CD14-positive monocyte (primary cell): ENCODE measurements around the gene TPMT. TPM values are rescaled to one million over a fixed set of nuclear protein-coding genes. Genes with fewer than 3 reads are reported as not detected.

ENCODE experiments used
- DNase-seq, 3 donors: peaks; one replicate each; pipeline ENCODE4 v3.0.0-alpha.2; 2011 to 2022
- H2AFZ ChIP-seq: 2 replicates; pipeline ENCODE4 v1.6.0; 2012; ENCODE audit warnings: mild to moderate bottlenecking, low read depth, low read length, inconsistent platforms; ENCODE audit not compliant: insufficient read depth, poor library complexity, severe bottlenecking
- H3K27ac ChIP-seq, 2 donors: 1 replicate in 1 of 2; 2 replicates in 1 of 2; pipeline ENCODE4 v1.5.1; 2012 to 2013; ENCODE audit warnings: low read length in 2 of 2, control low read depth in 1 of 2, inconsistent platforms in 1 of 2, low read depth in 1 of 2, mild to moderate bottlenecking in 1 of 2
- H3K27me3 ChIP-seq, 2 donors: one replicate each; pipeline versions ENCODE4 v1.6.0 to v1.6.1; 2011 to 2013; ENCODE audit warnings: low read length in 2 of 2; ENCODE audit not compliant: control insufficient read depth in 2 of 2, insufficient read depth in 2 of 2
- H3K36me3 ChIP-seq, 2 donors: replicated peaks in 1 of 2; 1 replicate in 1 of 2; 2 replicates in 1 of 2; pipeline versions ENCODE4 v1.5.1 to v1.6.1; 2012 to 2013; ENCODE audit warnings: low read length in 2 of 2, control low read depth in 1 of 2, inconsistent platforms in 1 of 2, mild to moderate bottlenecking in 1 of 2; ENCODE audit not compliant: insufficient read depth in 2 of 2, control insufficient read depth in 1 of 2
- H3K4me1 ChIP-seq, 2 donors: 1 replicate in 1 of 2; 2 replicates in 1 of 2; pipeline versions ENCODE4 v1.5.1 to v1.6.1; 2012 to 2013; ENCODE audit warnings: low read length in 2 of 2, control low read depth in 1 of 2, inconsistent platforms in 1 of 2, mild to moderate bottlenecking in 1 of 2, moderate library complexity in 1 of 2; ENCODE audit not compliant: insufficient read depth in 2 of 2, control insufficient read depth in 1 of 2
- H3K4me2 ChIP-seq: replicated peaks from 2 replicates; pipeline ENCODE3; 2012; ENCODE audit warnings: low read length, moderate library complexity, mild to moderate bottlenecking; ENCODE audit not compliant: poor library complexity, severe bottlenecking; ENCODE audit errors: extremely low read depth
- H3K4me3 ChIP-seq, 3 experiments: fragments of 200-600 bp in 1 of 3; sonication (generic) in 1 of 3; replicated peaks in 1 of 3; 1 replicate in 2 of 3; 2 replicates in 1 of 3; pipeline ENCODE4 v1.5.1; 2011 to 2013; ENCODE audit warnings: low read length in 3 of 3, mild to moderate bottlenecking in 3 of 3, control low read depth in 2 of 3, low read depth in 2 of 3, inconsistent platforms in 1 of 3, moderate library complexity in 1 of 3
- H3K79me2 ChIP-seq: 2 replicates; pipeline ENCODE4 v1.6.0; 2012; ENCODE audit warnings: mild to moderate bottlenecking, control low read depth, inconsistent platforms, low read length, moderate library complexity; ENCODE audit not compliant: insufficient read depth
- H3K9ac ChIP-seq: 2 replicates; pipeline ENCODE4 v1.6.0; 2017; ENCODE audit warnings: low read length, mild to moderate bottlenecking; ENCODE audit not compliant: insufficient read depth, poor library complexity, severe bottlenecking
- H3K9me3 ChIP-seq, 2 donors: replicated peaks in 1 of 2; 1 replicate in 1 of 2; 2 replicates in 1 of 2; pipeline versions ENCODE4 v1.5.1 to v1.6.1; 2012 to 2013; ENCODE audit warnings: low read length in 2 of 2, control low read depth in 1 of 2; ENCODE audit not compliant: control insufficient read depth in 1 of 2, insufficient read depth in 1 of 2
- H4K20me1 ChIP-seq: 2 replicates; pipeline ENCODE4 v1.6.0; 2012; ENCODE audit warnings: mild to moderate bottlenecking, low read length, control low read depth, moderate library complexity; ENCODE audit not compliant: insufficient read depth
- H3K27ac Mint-ChIP-seq, 7 donors: one replicate each; pipeline ENCODE4 v1.8.0; 2020; ENCODE audit warnings: mild to moderate bottlenecking in 7 of 7, mixed read lengths in 7 of 7, moderate library complexity in 6 of 7, inconsistent platforms in 2 of 7
- H3K27me3 Mint-ChIP-seq, 3 donors: one replicate each; pipeline ENCODE4 v1.8.0; 2021 to 2022; ENCODE audit warnings: low read depth in 3 of 3, mild to moderate bottlenecking in 3 of 3, mixed read lengths in 3 of 3, moderate library complexity in 3 of 3, inconsistent platforms in 1 of 3
- H3K36me3 Mint-ChIP-seq, 2 donors: one replicate each; pipeline ENCODE4 v1.8.0; 2020; ENCODE audit warnings: mixed read lengths in 2 of 2, inconsistent platforms in 1 of 2, mild to moderate bottlenecking in 1 of 2
- H3K4me1 Mint-ChIP-seq: one replicate; pipeline ENCODE4 v1.8.0; 2020; ENCODE audit warnings: mild to moderate bottlenecking, mixed read lengths
- H3K4me3 Mint-ChIP-seq, 2 donors: one replicate each; pipeline ENCODE4 v1.8.0; 2020; ENCODE audit warnings: mild to moderate bottlenecking in 2 of 2, mixed read lengths in 2 of 2, moderate library complexity in 1 of 2
- H3K9me3 Mint-ChIP-seq, 7 donors: one replicate each; pipeline ENCODE4 v1.8.0; 2020 to 2022; ENCODE audit warnings: mixed read lengths in 7 of 7, mild to moderate bottlenecking in 6 of 7, moderate library complexity in 6 of 7, inconsistent platforms in 2 of 7
- WGBS: methylation state at CpG from one replicate; pipeline ENCODE4 v1.1.5; 2013; ENCODE audit warnings: missing lambda C conversion rate; ENCODE audit not compliant: insufficient coverage; 5-methylcytosine and 5-hydroxymethylcytosine counted together
- intact Hi-C, 2 donors: fragments of 100-400 bp; cut with micrococcal nuclease; formaldehyde crosslinking; loops; one replicate each; pipeline versions ENCODE4 v1.15.0 to v1.15.1; 2023
- polyA plus RNA-seq, 3 donors: library from polyadenylated mRNA; depleted of rRNA in 1 of 3; unstranded in 2 of 3; stranded (reverse) in 1 of 3; fragments of 300-500 nt in 2 of 3; fragments of >200 nt in 1 of 3; fragmentation: Illumina TruSeq in 2 of 3; gene quantifications; 1 replicate in 2 of 3; 2 replicates in 1 of 3; pipeline ENCODE4 v1.2.3, GENCODE V29; 2012 to 2021
- TF ChIP-seq, protein P1 (sequence below): fragments of 200-600 bp; IDR thresholded peaks from one replicate; pipeline ENCODE4 v1.8.0; 2022; ENCODE audit warnings: antibody characterized with exemption, mild to moderate bottlenecking

TPMT gene
- polyA plus RNA-seq, 3 donors = 10.5 to 33.1 (median 27.5) TPM

DNA sequence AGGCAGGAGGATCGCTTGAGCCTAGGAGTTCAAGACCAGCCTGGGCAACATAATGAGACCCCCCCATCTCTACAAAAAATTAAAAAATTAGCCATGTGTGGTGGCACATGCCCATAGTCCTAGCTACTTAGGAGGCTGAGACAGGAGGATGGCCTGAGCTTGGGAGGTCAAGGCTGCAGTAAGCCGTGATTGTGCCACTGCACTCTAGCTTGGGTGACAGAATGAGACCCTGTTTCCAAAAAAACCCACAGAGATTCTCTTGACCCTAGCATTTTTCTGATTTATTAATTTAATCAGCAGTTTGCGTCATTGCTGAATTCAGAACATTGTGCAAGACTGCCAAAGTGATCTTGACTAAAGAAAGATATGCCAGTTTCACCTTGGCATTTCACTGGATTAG is 37.1 kb upstream of the TPMT start:
- intact Hi-C loops = loop anchor here in 1 of 2 donors (10.0 kb wide), 1 partner anchor 63 kb away; no protein-coding TSS in a partner anchor
- Mint-ChIP-seq H3K9me3 (no peaks in the 10 kb centered on the region), H3K4me1 (peaks cover 3% of the 10 kb centered on the region), H3K4me3 (no peak overlapping the region), H3K36me3 (peaks cover 71 to 92% of the 10 kb centered on the region in 2 donors), H3K27ac (peak overlapping the region in 1 of 7 donors; percentile 55), H3K27me3 (no peaks in the 10 kb centered on the region)
- H3K36me3 ChIP-seq = peaks cover 67 to 93% of the 10 kb centered on the region in 2 donors
- no peaks in the 10 kb centered on the region for H3K9me3 ChIP-seq
- no peak overlapping the region for H2AFZ ChIP-seq
- DNase-seq = no peak
- no peak overlapping the region for H3K4me3 ChIP-seq
- peaks cover under 1 to 5% of the 10 kb centered on the region in 2 donors for H3K4me1 ChIP-seq
- TF ChIP-seq, protein P1, sequence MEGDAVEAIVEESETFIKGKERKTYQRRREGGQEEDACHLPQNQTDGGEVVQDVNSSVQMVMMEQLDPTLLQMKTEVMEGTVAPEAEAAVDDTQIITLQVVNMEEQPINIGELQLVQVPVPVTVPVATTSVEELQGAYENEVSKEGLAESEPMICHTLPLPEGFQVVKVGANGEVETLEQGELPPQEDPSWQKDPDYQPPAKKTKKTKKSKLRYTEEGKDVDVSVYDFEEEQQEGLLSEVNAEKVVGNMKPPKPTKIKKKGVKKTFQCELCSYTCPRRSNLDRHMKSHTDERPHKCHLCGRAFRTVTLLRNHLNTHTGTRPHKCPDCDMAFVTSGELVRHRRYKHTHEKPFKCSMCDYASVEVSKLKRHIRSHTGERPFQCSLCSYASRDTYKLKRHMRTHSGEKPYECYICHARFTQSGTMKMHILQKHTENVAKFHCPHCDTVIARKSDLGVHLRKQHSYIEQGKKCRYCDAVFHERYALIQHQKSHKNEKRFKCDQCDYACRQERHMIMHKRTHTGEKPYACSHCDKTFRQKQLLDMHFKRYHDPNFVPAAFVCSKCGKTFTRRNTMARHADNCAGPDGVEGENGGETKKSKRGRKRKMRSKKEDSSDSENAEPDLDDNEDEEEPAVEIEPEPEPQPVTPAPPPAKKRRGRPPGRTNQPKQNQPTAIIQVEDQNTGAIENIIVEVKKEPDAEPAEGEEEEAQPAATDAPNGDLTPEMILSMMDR = no peak
- no peak overlapping the region for H3K9ac ChIP-seq
- 100% methylated on average over 1 of the region's 3 CpGs for WGBS
- peak overlapping the region in 1 of 2 donors; percentile 32 for H3K27ac ChIP-seq
- no peaks in the 10 kb centered on the region for H3K27me3 ChIP-seq
- peaks cover 5% of the 10 kb centered on the region for H4K20me1 ChIP-seq
- no peak overlapping the region for H3K4me2 ChIP-seq
- H3K79me2 ChIP-seq = peaks cover 7% of the 10 kb centered on the region

DNA sequence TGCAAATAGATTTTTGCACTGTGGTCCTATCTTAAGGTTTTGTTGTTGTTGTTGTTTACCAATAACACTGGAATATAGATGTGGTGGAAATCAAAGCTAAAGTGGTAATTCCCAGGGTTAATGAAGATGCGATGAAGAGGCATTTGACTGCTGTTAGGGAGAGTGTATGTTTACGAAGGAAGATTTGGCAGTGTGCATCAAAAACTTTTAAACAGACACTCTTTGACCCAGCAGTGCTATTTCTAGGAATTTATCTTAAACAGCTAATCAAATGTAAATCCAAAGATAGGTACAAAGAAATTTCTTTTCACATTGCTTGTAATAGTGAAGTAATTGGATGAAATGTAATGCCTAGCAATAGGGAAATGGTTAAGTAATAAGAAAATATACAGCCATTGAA is 34.3 kb upstream of the TPMT start:
- intact Hi-C loops = loop anchor here in 1 of 2 donors (5.0 to 10.0 kb wide), 2 partner anchors 37 to 146 kb away; no protein-coding TSS in a partner anchor
- H3K4me1 Mint-ChIP-seq = peaks cover 25% of the 10 kb centered on the region

More for the DNA sequence above, 34.3 kb upstream of the TPMT start:
- peaks cover 46 to 78% of the 10 kb centered on the region in 2 donors for H3K36me3 ChIP-seq
- no peak overlapping the region for H3K27ac ChIP-seq
- H3K4me1 ChIP-seq = peaks cover 18 to 26% of the 10 kb centered on the region in 2 donors
- H4K20me1 ChIP-seq = no peaks in the 10 kb centered on the region
- Mint-ChIP-seq H3K4me3 (no peak overlapping the region), H3K36me3 (peaks cover 70 to 88% of the 10 kb centered on the region in 2 donors), H3K27ac (no peak overlapping the region), H3K27me3 (no peaks in the 10 kb centered on the region), H3K9me3 (peaks cover 0 to 3% (median 0%) of the 10 kb centered on the region in 7 donors)
- H3K4me2 ChIP-seq = no peak overlapping the region
- H3K27me3 ChIP-seq = no peaks in the 10 kb centered on the region
- H3K9me3 ChIP-seq = no peaks in the 10 kb centered on the region
- H2AFZ ChIP-seq = no peak overlapping the region
- H3K9ac ChIP-seq = no peak overlapping the region
- no peak for DNase-seq
- WGBS = no CpG with 5 or more reads among the region's 2 CpGs
- no peak overlapping the region for H3K4me3 ChIP-seq
- TF ChIP-seq, protein P1 = no peak
- peaks cover 7% of the 10 kb centered on the region for H3K79me2 ChIP-seq
